Neural progenitor cell (in vitro differentiated cells): Measurements from ENCODE around the gene SKI. TPM values are rescaled to one million over a fixed set of nuclear protein-coding genes. Genes with fewer than 3 reads are reported as not detected.
A peak's percentile ranks its signal among the peaks of the same experiment; 100 is the strongest.

Experiments
- DNase-seq: peaks from one replicate; pipeline ENCODE4 v3.0.0-alpha.2; 2016; ENCODE audit warnings: low spot score
- H2AFZ ChIP-seq: fragments of 200-600 bp; sonication (generic); replicated peaks from 2 replicates; pipeline ENCODE4 v1.6.1; 2016; ENCODE audit warnings: antibody characterized with exemption
- H3F3A ChIP-seq: fragments of 200-600 bp; sonication (generic); 2 replicates; pipeline ENCODE4 v1.6.1; 2016; ENCODE audit warnings: antibody characterized with exemption, low read depth
- H3K27ac ChIP-seq: fragments of 200-600 bp; sonication (generic); 2 replicates; pipeline ENCODE4 v1.5.1; 2016; ENCODE audit warnings: mild to moderate bottlenecking
- H3K27me3 ChIP-seq: fragments of 200-600 bp; sonication (generic); 2 replicates; pipeline ENCODE4 v1.6.1; 2016; ENCODE audit warnings: mild to moderate bottlenecking, moderate library complexity
- H3K36me3 ChIP-seq: fragments of 200-600 bp; sonication (generic); 2 replicates; pipeline ENCODE4 v1.5.1; 2016
- H3K4me1 ChIP-seq: fragments of 200-600 bp; sonication (generic); 2 replicates; pipeline ENCODE4 v1.6.1; 2016; ENCODE audit warnings: mixed run types
- H3K4me2 ChIP-seq: fragments of 200-600 bp; sonication (generic); 2 replicates; pipeline ENCODE4 v1.6.1; 2016
- H3K4me3 ChIP-seq: fragments of 200-600 bp; sonication (generic); 2 replicates; pipeline ENCODE4 v1.5.1; 2016
- H3K79me2 ChIP-seq: fragments of 200-600 bp; sonication (generic); 2 replicates; pipeline ENCODE4 v1.6.1; 2016; ENCODE audit warnings: low read depth
- H3K9ac ChIP-seq: fragments of 200-600 bp; sonication (generic); 2 replicates; pipeline ENCODE4 v1.6.1; 2016
- H3K9me3 ChIP-seq: fragments of 200-600 bp; sonication (generic); 2 replicates; pipeline ENCODE4 v1.5.1; 2016; ENCODE audit warnings: low read depth
- H4K20me1 ChIP-seq: fragments of 200-600 bp; sonication (generic); 2 replicates; pipeline ENCODE4 v1.6.1; 2016; ENCODE audit warnings: low read depth
- H3K27ac Mint-ChIP-seq: 3 replicates; pipeline ENCODE4 v1.8.0; 2021; ENCODE audit warnings: mixed read lengths
- H3K27me3 Mint-ChIP-seq: 2 replicates; pipeline ENCODE4 v1.8.0; 2022; ENCODE audit warnings: low read depth, mild to moderate bottlenecking, inconsistent platforms, moderate library complexity, mixed read lengths; ENCODE audit not compliant: insufficient read depth
- H3K36me3 Mint-ChIP-seq: 3 replicates; pipeline ENCODE4 v1.8.0; 2021; ENCODE audit warnings: mixed read lengths
- H3K4me1 Mint-ChIP-seq: 3 replicates; pipeline ENCODE4 v1.8.0; 2021; ENCODE audit warnings: mixed read lengths
- H3K4me3 Mint-ChIP-seq: 3 replicates; pipeline ENCODE4 v1.8.0; 2021; ENCODE audit warnings: mild to moderate bottlenecking, moderate library complexity, mixed read lengths
- H3K9me3 Mint-ChIP-seq: 3 replicates; pipeline ENCODE4 v1.8.0; 2020; ENCODE audit warnings: mixed read lengths
- CTCF ChIP-seq: fragments of 200-600 bp; sonication (generic); IDR thresholded peaks from 2 replicates; pipeline ENCODE4 v1.5.1; 2017; ENCODE audit warnings: antibody characterized with exemption, mild to moderate bottlenecking
- EZH2 ChIP-seq: fragments of 200-600 bp; sonication (generic); IDR thresholded peaks from 2 replicates; pipeline ENCODE4 v1.6.1; 2017; ENCODE audit warnings: antibody characterized with exemption, mild to moderate bottlenecking, moderate library complexity
- EZH2phosphoT487 ChIP-seq: fragments of 200-600 bp; sonication (generic); IDR thresholded peaks from 2 replicates; pipeline ENCODE4 v1.6.1; 2017; ENCODE audit warnings: antibody characterized with exemption
- total RNA-seq: library from RNA; depleted of rRNA; stranded (reverse); fragments of >200 nt; gene quantifications from 2 replicates; pipeline ENCODE4 v1.2.3, GENCODE V29; 2015; ENCODE audit warnings: low replicate concordance

The SKI gene
- total RNA-seq, 1 donor from 2014 or later = 7.4 TPM

- Mint-ChIP-seq H3K36me3 (no peaks in the 10 kb centered on the region), H3K27ac (no peak overlapping the region), H3K27me3 (peaks cover 14% of the 10 kb centered on the region), H3K4me1 (peaks cover 27% of the 10 kb centered on the region), H3K9me3 (peaks cover 3% of the 10 kb centered on the region), H3K4me3 (peak overlapping the region; percentile 18)
- Histone ChIP-seq H3K9ac (no peak overlapping the region), H3K27ac (no peak overlapping the region), H3K27me3 (peaks cover 13% of the 10 kb centered on the region), H3K4me1 (peaks cover 33% of the 10 kb centered on the region), H3K9me3 (no peaks in the 10 kb centered on the region), H3K36me3 (no peaks in the 10 kb centered on the region), H4K20me1 (no peaks in the 10 kb centered on the region), H3F3A (peaks cover 8% of the 10 kb centered on the region), H3K79me2 (no peaks in the 10 kb centered on the region), H3K4me3 (no peak overlapping the region), H3K4me2 (no peak overlapping the region), H2AFZ (no peak overlapping the region)
- TF ChIP-seq CTCF (no peak), EZH2phosphoT487 (no peak), EZH2 (no peak)
- DNase-seq = no peak
Observed at GRCh38 chr1:2320760-2321667, 92.9 kb downstream of the SKI start.

- no peak overlapping the region for H3K4me3 Mint-ChIP-seq
Observed at GRCh38 chr1:2322065-2322571, 94.0 kb downstream of the SKI start.

GRCh38 chr1:2322581-2323211, 94.6 kb downstream of the SKI start:
- Histone ChIP-seq H3K36me3 (no peaks in the 10 kb centered on the region), H3K4me2 (peak overlapping the region; percentile 54), H3K9me3 (no peaks in the 10 kb centered on the region), H3K27me3 (peaks cover 13% of the 10 kb centered on the region), H3K4me3 (no peak overlapping the region), H3K27ac (peak overlapping the region; percentile 33), H4K20me1 (no peaks in the 10 kb centered on the region), H3K79me2 (no peaks in the 10 kb centered on the region), H3F3A (peaks cover 8% of the 10 kb centered on the region), H2AFZ (no peak overlapping the region), H3K4me1 (peaks cover 26% of the 10 kb centered on the region), H3K9ac (no peak overlapping the region)
- H3K27me3 Mint-ChIP-seq = peaks cover 16% of the 10 kb centered on the region
- no peak for DNase-seq
- no peak overlapping the region for H3K4me3 Mint-ChIP-seq
- no peak for TF ChIP-seq EZH2
- TF ChIP-seq EZH2phosphoT487 = no peak
- TF ChIP-seq CTCF = no peak
- H3K4me1 Mint-ChIP-seq = peaks cover 31% of the 10 kb centered on the region
- peaks cover 3% of the 10 kb centered on the region for H3K9me3 Mint-ChIP-seq
- no peak overlapping the region for H3K27ac Mint-ChIP-seq
- no peaks in the 10 kb centered on the region for H3K36me3 Mint-ChIP-seq

More at GRCh38 chr1:2322065-2322571, 94.0 kb downstream of the SKI start:
- Histone ChIP-seq H3F3A (peaks cover 8% of the 10 kb centered on the region), H3K79me2 (no peaks in the 10 kb centered on the region), H3K27me3 (peaks cover 13% of the 10 kb centered on the region), H4K20me1 (no peaks in the 10 kb centered on the region), H3K4me1 (peaks cover 31% of the 10 kb centered on the region), H3K9me3 (no peaks in the 10 kb centered on the region), H3K27ac (peak overlapping the region; percentile 33), H3K36me3 (no peaks in the 10 kb centered on the region), H2AFZ (no peak overlapping the region), H3K4me2 (peak overlapping the region; percentile 54), H3K9ac (no peak overlapping the region), H3K4me3 (no peak overlapping the region)
- peak overlapping the region; percentile 93 for H3K27ac Mint-ChIP-seq
- peaks cover 3% of the 10 kb centered on the region for H3K9me3 Mint-ChIP-seq
- no peaks in the 10 kb centered on the region for H3K36me3 Mint-ChIP-seq
- DNase-seq = peak; percentile 89
- peaks cover 30% of the 10 kb centered on the region for H3K4me1 Mint-ChIP-seq
- peaks cover 16% of the 10 kb centered on the region for H3K27me3 Mint-ChIP-seq
- TF ChIP-seq EZH2phosphoT487 = no peak
- no peak for TF ChIP-seq CTCF
- no peak for TF ChIP-seq EZH2
